ENCODE results near the gene WAPL. TPM values are rescaled to one million over a fixed set of nuclear protein-coding genes. Genes with fewer than 3 reads are reported as not detected.

WAPL gene
- total and polyA plus RNA-seq, 9 of the 15 experiments (the other 6 are each of a cell fraction or from before 2014, with no cell fraction given), result 14.3 to 36.4 (median 25.3) TPM

DNA sequence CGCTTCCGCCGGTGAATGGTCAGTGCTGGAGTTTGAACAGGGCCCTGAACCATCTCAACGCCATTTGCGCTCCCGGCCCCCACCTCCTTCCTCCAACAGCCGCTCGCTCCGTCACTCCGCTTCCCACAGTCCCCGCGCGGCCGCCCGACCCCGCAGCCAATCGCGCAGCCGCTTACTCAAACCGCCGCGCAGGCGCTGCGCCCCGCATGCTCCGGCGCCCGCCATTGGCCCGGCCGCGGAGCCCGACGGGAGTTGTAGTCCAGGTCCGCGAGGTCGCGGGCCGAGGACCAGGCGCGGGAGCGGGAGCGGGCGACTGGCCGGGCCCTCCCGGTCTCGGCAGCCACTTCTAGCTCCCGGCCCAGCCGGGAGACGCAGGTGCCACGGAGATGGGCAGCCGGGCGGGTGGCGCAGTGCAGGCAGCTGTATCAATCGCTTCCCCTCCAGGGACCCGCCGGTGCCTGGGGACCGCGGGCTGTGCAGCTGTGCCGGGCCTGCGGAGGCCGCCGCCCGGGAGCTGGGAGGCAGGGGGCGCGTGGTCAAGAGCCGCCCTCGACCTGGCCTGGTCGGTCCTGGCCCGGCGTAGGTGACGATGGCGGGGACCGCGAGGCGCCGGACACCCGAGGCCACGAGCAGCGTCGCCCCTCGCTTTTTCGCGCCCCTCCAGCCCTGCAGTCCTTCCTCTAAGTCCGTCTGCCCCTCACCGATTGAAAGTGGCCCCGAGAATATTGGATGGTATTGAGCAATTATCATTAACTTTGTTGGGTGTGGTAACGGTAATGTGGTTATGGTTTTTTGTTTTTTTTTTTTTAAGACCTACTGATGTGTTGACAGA lies at the start of gene WAPL (continued):
- TF ChIP-seq, protein P1, sequence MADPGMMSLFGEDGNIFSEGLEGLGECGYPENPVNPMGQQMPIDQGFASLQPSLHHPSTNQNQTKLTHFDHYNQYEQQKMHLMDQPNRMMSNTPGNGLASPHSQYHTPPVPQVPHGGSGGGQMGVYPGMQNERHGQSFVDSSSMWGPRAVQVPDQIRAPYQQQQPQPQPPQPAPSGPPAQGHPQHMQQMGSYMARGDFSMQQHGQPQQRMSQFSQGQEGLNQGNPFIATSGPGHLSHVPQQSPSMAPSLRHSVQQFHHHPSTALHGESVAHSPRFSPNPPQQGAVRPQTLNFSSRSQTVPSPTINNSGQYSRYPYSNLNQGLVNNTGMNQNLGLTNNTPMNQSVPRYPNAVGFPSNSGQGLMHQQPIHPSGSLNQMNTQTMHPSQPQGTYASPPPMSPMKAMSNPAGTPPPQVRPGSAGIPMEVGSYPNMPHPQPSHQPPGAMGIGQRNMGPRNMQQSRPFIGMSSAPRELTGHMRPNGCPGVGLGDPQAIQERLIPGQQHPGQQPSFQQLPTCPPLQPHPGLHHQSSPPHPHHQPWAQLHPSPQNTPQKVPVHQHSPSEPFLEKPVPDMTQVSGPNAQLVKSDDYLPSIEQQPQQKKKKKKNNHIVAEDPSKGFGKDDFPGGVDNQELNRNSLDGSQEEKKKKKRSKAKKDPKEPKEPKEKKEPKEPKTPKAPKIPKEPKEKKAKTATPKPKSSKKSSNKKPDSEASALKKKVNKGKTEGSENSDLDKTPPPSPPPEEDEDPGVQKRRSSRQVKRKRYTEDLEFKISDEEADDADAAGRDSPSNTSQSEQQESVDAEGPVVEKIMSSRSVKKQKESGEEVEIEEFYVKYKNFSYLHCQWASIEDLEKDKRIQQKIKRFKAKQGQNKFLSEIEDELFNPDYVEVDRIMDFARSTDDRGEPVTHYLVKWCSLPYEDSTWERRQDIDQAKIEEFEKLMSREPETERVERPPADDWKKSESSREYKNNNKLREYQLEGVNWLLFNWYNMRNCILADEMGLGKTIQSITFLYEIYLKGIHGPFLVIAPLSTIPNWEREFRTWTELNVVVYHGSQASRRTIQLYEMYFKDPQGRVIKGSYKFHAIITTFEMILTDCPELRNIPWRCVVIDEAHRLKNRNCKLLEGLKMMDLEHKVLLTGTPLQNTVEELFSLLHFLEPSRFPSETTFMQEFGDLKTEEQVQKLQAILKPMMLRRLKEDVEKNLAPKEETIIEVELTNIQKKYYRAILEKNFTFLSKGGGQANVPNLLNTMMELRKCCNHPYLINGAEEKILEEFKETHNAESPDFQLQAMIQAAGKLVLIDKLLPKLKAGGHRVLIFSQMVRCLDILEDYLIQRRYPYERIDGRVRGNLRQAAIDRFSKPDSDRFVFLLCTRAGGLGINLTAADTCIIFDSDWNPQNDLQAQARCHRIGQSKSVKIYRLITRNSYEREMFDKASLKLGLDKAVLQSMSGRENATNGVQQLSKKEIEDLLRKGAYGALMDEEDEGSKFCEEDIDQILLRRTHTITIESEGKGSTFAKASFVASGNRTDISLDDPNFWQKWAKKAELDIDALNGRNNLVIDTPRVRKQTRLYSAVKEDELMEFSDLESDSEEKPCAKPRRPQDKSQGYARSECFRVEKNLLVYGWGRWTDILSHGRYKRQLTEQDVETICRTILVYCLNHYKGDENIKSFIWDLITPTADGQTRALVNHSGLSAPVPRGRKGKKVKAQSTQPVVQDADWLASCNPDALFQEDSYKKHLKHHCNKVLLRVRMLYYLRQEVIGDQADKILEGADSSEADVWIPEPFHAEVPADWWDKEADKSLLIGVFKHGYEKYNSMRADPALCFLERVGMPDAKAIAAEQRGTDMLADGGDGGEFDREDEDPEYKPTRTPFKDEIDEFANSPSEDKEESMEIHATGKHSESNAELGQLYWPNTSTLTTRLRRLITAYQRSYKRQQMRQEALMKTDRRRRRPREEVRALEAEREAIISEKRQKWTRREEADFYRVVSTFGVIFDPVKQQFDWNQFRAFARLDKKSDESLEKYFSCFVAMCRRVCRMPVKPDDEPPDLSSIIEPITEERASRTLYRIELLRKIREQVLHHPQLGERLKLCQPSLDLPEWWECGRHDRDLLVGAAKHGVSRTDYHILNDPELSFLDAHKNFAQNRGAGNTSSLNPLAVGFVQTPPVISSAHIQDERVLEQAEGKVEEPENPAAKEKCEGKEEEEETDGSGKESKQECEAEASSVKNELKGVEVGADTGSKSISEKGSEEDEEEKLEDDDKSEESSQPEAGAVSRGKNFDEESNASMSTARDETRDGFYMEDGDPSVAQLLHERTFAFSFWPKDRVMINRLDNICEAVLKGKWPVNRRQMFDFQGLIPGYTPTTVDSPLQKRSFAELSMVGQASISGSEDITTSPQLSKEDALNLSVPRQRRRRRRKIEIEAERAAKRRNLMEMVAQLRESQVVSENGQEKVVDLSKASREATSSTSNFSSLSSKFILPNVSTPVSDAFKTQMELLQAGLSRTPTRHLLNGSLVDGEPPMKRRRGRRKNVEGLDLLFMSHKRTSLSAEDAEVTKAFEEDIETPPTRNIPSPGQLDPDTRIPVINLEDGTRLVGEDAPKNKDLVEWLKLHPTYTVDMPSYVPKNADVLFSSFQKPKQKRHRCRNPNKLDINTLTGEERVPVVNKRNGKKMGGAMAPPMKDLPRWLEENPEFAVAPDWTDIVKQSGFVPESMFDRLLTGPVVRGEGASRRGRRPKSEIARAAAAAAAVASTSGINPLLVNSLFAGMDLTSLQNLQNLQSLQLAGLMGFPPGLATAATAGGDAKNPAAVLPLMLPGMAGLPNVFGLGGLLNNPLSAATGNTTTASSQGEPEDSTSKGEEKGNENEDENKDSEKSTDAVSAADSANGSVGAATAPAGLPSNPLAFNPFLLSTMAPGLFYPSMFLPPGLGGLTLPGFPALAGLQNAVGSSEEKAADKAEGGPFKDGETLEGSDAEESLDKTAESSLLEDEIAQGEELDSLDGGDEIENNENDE (IDR thresholded peaks at IDR 0.05; ENCODE audit: low read depth, low read length), result no peak
- TF ChIP-seq PHTF2 (CRISPR knock-in tag; IDR thresholded peaks at IDR 0.05) (no peak), ARID2 (IDR thresholded peaks at IDR 0.05) (no peak), DLX4 (CRISPR knock-in tag; IDR thresholded peaks at IDR 0.05) (no peak), ZNF584 (CRISPR knock-in tag; IDR thresholded peaks at IDR 0.05; ENCODE audit: low read depth) (no peak), PKNOX1 (IDR thresholded peaks at IDR 0.05) (0 out of 2 replicates have a peak, but pooled peaks have one; percentile 6), ZNF133 (CRISPR knock-in tag; IDR thresholded peaks at IDR 0.05) (no peak), ZNF212 (CRISPR knock-in tag; IDR thresholded peaks at IDR 0.05) (no peak)
- TF ChIP-seq, protein P2, sequence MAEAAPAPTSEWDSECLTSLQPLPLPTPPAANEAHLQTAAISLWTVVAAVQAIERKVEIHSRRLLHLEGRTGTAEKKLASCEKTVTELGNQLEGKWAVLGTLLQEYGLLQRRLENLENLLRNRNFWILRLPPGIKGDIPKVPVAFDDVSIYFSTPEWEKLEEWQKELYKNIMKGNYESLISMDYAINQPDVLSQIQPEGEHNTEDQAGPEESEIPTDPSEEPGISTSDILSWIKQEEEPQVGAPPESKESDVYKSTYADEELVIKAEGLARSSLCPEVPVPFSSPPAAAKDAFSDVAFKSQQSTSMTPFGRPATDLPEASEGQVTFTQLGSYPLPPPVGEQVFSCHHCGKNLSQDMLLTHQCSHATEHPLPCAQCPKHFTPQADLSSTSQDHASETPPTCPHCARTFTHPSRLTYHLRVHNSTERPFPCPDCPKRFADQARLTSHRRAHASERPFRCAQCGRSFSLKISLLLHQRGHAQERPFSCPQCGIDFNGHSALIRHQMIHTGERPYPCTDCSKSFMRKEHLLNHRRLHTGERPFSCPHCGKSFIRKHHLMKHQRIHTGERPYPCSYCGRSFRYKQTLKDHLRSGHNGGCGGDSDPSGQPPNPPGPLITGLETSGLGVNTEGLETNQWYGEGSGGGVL (CRISPR knock-in tag; IDR thresholded peaks at IDR 0.05), result no peak
- TF ChIP-seq, protein P3, sequence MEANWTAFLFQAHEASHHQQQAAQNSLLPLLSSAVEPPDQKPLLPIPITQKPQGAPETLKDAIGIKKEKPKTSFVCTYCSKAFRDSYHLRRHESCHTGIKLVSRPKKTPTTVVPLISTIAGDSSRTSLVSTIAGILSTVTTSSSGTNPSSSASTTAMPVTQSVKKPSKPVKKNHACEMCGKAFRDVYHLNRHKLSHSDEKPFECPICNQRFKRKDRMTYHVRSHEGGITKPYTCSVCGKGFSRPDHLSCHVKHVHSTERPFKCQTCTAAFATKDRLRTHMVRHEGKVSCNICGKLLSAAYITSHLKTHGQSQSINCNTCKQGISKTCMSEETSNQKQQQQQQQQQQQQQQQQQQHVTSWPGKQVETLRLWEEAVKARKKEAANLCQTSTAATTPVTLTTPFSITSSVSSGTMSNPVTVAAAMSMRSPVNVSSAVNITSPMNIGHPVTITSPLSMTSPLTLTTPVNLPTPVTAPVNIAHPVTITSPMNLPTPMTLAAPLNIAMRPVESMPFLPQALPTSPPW (CRISPR knock-in tag; IDR thresholded peaks at IDR 0.05), result peak; percentile 76

Data from K562 (cell line).